ENCODE measurements around the gene DPM1.

DPM1 gene

GRCh38 chr20:50957798-50958614 lies at the start of gene DPM1:
Gene DPM1 (minus strand): TSS chr20:50958532. CDS start chr20:50958523, 9 bp downstream.
- no peaks in the 10 kb centered on the region for H4K20me1 ChIP-seq (ENCODE audit: insufficient read depth)
- peak within 1 kb of the TSS; percentile 95 for H3K9ac ChIP-seq
- peak within 1 kb of the TSS; percentile 87 for H3K4me2 ChIP-seq
- peaks cover 71% of the 10 kb centered on the region for H3K79me2 ChIP-seq (ENCODE audit: insufficient read depth, low read depth)
- H3K4me1 ChIP-seq (ENCODE audit: low read depth, poor library complexity, severe bottlenecking), result peaks cover 52% of the 10 kb centered on the region
- peaks cover 3% of the 10 kb centered on the region; the same call in 1 of the 2 replicates for H3K36me3 ChIP-seq (ENCODE audit: insufficient read depth)
- no peaks in the 10 kb centered on the region for H3K27me3 ChIP-seq (ENCODE audit: insufficient read depth, low read depth)
- no peak within 1 kb of the TSS for H3K4me3 ChIP-seq (IDR thresholded peaks at IDR 0.05; ENCODE audit: insufficient read depth, low read depth, low read length)
- TF ChIP-seq CTCF (conservative IDR thresholded peaks at IDR 0.05; ENCODE audit: low read depth, low read length), result peak; percentile 24; the same call in 1 of the 2 replicates
- H2AFZ ChIP-seq (ENCODE audit: low read depth), result peak within 1 kb of the TSS; percentile 92
- H3K27ac ChIP-seq, result peak within 1 kb of the TSS; percentile 95

- H3K4me3 ChIP-seq (IDR thresholded peaks at IDR 0.05; ENCODE audit: insufficient read depth, low read depth, low read length), result no peak overlapping the region
- H3K79me2 ChIP-seq (ENCODE audit: insufficient read depth, low read depth), result no peaks in the 10 kb centered on the region
- no peaks in the 10 kb centered on the region for H3K36me3 ChIP-seq (ENCODE audit: insufficient read depth)
- H3K27me3 ChIP-seq (ENCODE audit: insufficient read depth, low read depth), result no peaks in the 10 kb centered on the region
- H3K9ac ChIP-seq, result no peak overlapping the region
- H3K27ac ChIP-seq, result no peak overlapping the region
- H2AFZ ChIP-seq (ENCODE audit: low read depth), result no peak overlapping the region
- no peak overlapping the region for H3K4me2 ChIP-seq
- H3K4me1 ChIP-seq (ENCODE audit: low read depth, poor library complexity, severe bottlenecking), result no peaks in the 10 kb centered on the region
- no peak for TF ChIP-seq CTCF (conservative IDR thresholded peaks at IDR 0.05; ENCODE audit: low read depth, low read length)
- H4K20me1 ChIP-seq (ENCODE audit: insufficient read depth), result no peaks in the 10 kb centered on the region
Observed at GRCh38 chr20:51005214-51005613, 46.9 kb upstream of the DPM1 start.

GRCh38 chr20:51004781-51005180 lies 46.4 kb upstream of the DPM1 start:
- Histone ChIP-seq H3K36me3 (ENCODE audit: insufficient read depth) (no peaks in the 10 kb centered on the region), H3K79me2 (ENCODE audit: insufficient read depth, low read depth) (no peaks in the 10 kb centered on the region), H2AFZ (ENCODE audit: low read depth) (no peak overlapping the region), H3K9ac (no peak overlapping the region), H3K4me3 (IDR thresholded peaks at IDR 0.05; ENCODE audit: insufficient read depth, low read depth, low read length) (no peak overlapping the region), H4K20me1 (ENCODE audit: insufficient read depth) (no peaks in the 10 kb centered on the region), H3K27me3 (ENCODE audit: insufficient read depth, low read depth) (no peaks in the 10 kb centered on the region), H3K4me1 (ENCODE audit: low read depth, poor library complexity, severe bottlenecking) (no peaks in the 10 kb centered on the region), H3K27ac (no peak overlapping the region), H3K4me2 (no peak overlapping the region)
- no peak for TF ChIP-seq CTCF (conservative IDR thresholded peaks at IDR 0.05; ENCODE audit: low read depth, low read length)

- TF ChIP-seq CTCF (conservative IDR thresholded peaks at IDR 0.05; ENCODE audit: low read depth, low read length), result no peak
- no peaks in the 10 kb centered on the region for H4K20me1 ChIP-seq (ENCODE audit: insufficient read depth)
- no peaks in the 10 kb centered on the region for H3K79me2 ChIP-seq (ENCODE audit: insufficient read depth, low read depth)
- no peak overlapping the region for H3K9ac ChIP-seq
- H3K4me2 ChIP-seq, result no peak overlapping the region
- no peaks in the 10 kb centered on the region for H3K27me3 ChIP-seq (ENCODE audit: insufficient read depth, low read depth)
- no peak overlapping the region for H2AFZ ChIP-seq (ENCODE audit: low read depth)
- H3K4me1 ChIP-seq (ENCODE audit: low read depth, poor library complexity, severe bottlenecking), result no peaks in the 10 kb centered on the region
- no peak overlapping the region for H3K4me3 ChIP-seq (IDR thresholded peaks at IDR 0.05; ENCODE audit: insufficient read depth, low read depth, low read length)
- H3K27ac ChIP-seq, result no peak overlapping the region
- no peaks in the 10 kb centered on the region for H3K36me3 ChIP-seq (ENCODE audit: insufficient read depth)
Observed at GRCh38 chr20:51004305-51004727, 46.0 kb upstream of the DPM1 start.

All from KMS-11 (cell line).